GM19239 (cell line): Measurements from ENCODE around the gene RSPH1.

Experiments used
- DNase-seq: peaks from one replicate; pipeline ENCODE4 v3.0.0; 2011; ENCODE audit warnings: low spot score; ENCODE audit not compliant: insufficient read length
- FAIRE-seq: peaks from 2 replicates; lab custom pipeline; 2011; peaks lifted over from hg19 to GRCh38; lab: Jason Lieb, UNC

The RSPH1 gene

GRCh38 chr21:42435833-42436232, 60.2 kb downstream of the RSPH1 start:
- FAIRE-seq (no peak), DNase-seq (no peak)

GRCh38 chr21:42435401-42435800, 60.6 kb downstream of the RSPH1 start:
- DNase-seq, result no peak
- FAIRE-seq, result no peak

GRCh38 chr21:42434884-42435283, 61.1 kb downstream of the RSPH1 start:
- DNase-seq (no peak), FAIRE-seq (no peak)

DNA sequence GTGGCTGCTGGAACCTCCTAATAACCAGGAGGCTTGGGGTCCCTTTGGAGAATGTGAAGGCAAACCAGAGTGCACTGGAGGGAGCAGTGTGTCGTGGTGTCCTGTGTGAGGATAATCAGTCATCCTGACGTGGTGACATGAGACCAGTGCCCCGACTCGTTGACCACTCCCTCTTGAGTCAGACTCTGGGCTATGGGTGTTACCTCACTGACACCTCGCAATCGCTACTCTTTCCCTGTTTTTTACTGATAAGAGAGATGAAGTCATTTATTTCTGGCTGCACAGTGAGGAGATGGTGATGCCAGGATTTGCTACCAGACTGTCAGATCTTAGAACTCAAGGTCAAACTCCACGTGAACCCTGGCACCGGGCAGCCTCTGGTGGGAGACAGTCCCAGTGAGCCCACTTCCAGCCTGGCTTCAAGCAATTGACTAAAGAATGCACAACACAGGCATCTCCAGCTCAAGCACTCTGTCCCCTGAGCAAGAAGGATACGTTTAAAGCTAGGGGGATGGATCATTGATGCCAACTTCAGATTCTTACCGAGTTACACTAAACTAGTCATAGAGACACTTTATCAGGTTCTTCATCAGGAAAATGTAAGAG, 62.0 kb downstream of the RSPH1 start:
- FAIRE-seq (no peak), DNase-seq (no peak)

DNA sequence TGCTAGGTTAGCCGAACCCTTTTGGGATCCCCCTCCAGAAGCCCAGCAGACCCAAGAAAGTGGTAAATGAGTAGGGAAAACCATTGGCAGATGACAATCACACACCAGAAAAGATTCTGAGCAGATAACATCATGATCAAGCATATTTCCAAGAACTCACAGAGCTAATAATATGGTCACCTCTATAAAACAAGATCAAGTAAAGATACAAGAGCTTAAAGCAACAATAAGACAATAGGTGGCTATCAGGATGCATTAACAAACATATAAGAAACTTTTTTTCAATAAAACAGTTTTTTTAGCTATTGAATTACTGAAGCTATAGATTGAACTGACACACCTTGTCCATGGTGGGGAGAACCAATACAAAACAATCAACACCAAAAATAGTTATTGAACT, 63.3 kb downstream of the RSPH1 start:
- no peak for FAIRE-seq

GRCh38 chr21:42431196-42431595, 64.8 kb downstream of the RSPH1 start:
- FAIRE-seq (no peak), DNase-seq (no peak)

More for the DNA sequence above, 63.3 kb downstream of the RSPH1 start:
- DNase-seq, result no peak

DNA sequence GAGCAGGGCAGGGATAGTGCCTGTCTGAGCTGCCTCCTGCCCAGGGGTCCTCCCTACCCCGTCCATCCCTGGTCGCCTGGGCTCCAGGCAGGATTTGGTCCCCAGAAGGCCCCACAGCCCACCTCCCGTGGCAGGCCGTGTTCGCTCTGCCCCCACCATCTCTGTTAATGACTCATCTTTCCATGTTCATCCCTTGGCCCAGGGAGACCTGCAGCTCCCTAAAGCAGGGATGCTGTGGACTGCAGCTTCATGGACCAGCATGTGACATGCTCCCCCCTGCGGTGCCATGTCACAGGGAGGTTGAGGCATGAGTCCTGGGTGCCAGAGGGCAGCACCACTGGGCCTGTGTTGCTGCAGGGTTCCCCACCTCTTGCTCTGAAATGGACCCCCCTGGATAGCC, 65.5 kb downstream of the RSPH1 start:
- DNase-seq (no peak), FAIRE-seq (no peak)

- DNase-seq, result no peak
- FAIRE-seq, result no peak
Observed at GRCh38 chr21:42429856-42430255, 66.2 kb downstream of the RSPH1 start.

DNA sequence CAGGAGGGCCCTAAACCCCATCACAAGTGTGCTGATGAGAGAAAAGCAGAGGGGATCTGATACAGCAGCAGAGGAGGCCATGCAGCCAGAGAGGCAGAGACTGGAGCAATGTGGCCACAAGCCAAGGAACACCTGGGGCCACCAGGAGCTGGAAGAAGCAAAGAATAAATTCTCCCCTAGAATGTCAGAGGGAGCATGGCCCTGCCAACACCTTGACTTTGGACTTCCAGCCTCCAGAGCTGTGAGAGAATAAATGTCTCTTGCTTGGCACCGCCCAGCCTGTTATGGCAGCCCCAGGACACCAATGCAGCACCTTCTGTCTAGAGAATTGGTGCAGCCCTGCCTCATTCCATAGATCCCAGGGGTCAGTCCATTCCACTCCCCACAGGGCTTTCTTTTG, 67.0 kb downstream of the RSPH1 start:
- DNase-seq (no peak), FAIRE-seq (no peak)

GRCh38 chr21:42427809-42428419, 68.1 kb downstream of the RSPH1 start:
- no peak for DNase-seq
- no peak for FAIRE-seq

DNA sequence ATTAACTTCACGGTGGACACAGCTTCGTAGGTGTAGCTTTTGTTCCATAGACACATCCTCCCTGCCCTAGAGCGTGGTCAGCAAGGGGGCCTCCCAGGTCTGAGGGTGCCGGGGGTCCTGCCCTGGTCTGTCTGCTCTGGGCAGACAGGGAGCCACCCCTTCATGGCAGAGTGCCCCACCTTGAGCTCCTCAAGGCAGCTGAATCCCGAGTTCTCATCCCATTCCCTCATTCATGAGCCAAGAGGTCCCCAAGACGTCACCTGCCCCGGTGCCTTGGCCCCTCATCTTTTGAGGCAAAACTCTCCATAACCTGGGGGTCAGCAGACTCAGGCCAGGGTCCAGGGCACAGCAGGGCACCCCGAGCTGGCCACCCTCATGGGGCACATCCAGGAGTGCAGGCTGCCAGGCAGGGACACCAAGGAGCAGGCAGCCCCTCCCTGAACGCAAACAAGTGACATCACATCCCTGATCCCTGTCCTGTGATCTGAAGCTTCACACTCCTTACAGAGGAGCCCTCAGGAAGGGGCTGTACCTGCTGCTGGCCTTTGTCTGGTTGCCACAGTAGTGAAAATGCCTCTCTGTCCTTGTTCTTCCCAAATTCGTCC, 69.0 kb downstream of the RSPH1 start:
- no peak for FAIRE-seq
- no peak for DNase-seq

DNA sequence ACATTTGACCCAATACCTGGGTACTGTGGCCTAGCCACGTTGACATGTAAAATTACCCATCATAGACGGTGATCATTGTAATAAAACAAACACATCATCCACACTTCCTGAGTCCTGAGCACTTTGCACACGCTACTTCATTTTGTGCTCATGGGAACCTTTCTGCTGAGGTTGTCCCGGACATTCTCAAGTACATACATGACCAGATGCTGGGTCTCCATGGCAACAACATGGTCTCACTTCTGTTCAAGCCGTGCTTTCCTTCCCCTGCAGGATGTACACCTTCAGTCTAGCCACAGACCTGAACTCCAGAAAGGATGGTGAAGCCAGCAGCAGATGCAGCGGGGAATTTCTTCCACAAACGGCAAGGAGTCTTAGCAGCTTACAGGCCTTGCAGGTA, 69.6 kb downstream of the RSPH1 start:
- peak; percentile 54 for FAIRE-seq
- no peak for DNase-seq

GRCh38 chr21:42425591-42425990, 70.4 kb downstream of the RSPH1 start:
- no peak for FAIRE-seq
- DNase-seq, result no peak

GRCh38 chr21:42424914-42425541, 71.0 kb downstream of the RSPH1 start:
- peak; percentile 88 for FAIRE-seq

GRCh38 chr21:42423685-42424084, 72.3 kb downstream of the RSPH1 start:
- DNase-seq (no peak), FAIRE-seq (no peak)

More at GRCh38 chr21:42424914-42425541, 71.0 kb downstream of the RSPH1 start:
- peak; percentile 23 for DNase-seq

DNA sequence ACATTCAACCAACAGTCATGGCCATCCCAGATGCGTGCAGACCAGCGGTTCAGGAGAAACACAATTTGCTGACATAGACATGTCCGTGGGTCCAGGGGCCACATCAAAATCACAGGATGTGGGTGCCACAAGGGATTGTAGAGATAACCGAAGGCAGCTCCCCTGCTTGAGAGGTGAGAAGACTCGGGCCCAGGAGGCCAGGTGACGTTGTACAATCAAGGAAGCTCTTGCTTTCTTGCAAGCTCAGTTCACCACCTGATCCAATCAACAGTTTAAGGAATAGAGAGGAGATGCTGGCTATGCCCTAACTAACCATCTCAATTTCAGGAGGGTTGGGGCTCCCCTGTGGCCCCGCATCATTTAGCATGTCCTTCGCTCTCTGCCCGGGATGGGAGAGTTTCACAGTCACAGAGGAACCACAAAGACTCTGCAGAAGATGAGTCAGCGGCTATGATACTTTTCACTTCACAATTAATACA, 72.8 kb downstream of the RSPH1 start:
- peak; percentile 85 for FAIRE-seq

More for the DNA sequence above, 72.8 kb downstream of the RSPH1 start:
- DNase-seq, result peak; percentile 36
